Lower lobe of right lung (tissue), 2 donors: ENCODE data around the gene TMEM175. TPM values are rescaled to one million over a fixed set of nuclear protein-coding genes. Genes with fewer than 3 reads are reported as not detected.

ENCODE experiments used
- ATAC-seq, 2 donors: fragments of 200-7000 bp; cut with Tn5 transposase; one replicate each; pipeline ENCODE4 v1.9.1; 2020 to 2022; ENCODE audit warnings: mild to moderate bottlenecking in 2 of 2, moderate library complexity in 2 of 2
- DNase-seq: peaks from one replicate; pipeline ENCODE4 v3.0.0-alpha.2; 2020
- H3K27ac ChIP-seq: fragments of 200-600 bp; one replicate; pipeline ENCODE4 v1.8.0; 2022
- H3K27me3 ChIP-seq: fragments of 200-600 bp; one replicate; pipeline ENCODE4 v1.8.0; 2022; ENCODE audit warnings: low read depth
- H3K36me3 ChIP-seq: fragments of 200-600 bp; one replicate; pipeline ENCODE4 v1.8.0; 2022; ENCODE audit warnings: mild to moderate bottlenecking
- H3K4me1 ChIP-seq: fragments of 200-600 bp; one replicate; pipeline ENCODE4 v1.8.0; 2022
- H3K4me3 ChIP-seq: fragments of 200-600 bp; one replicate; pipeline ENCODE4 v1.8.0; 2022; ENCODE audit warnings: mild to moderate bottlenecking
- H3K9me3 ChIP-seq: fragments of 200-600 bp; one replicate; pipeline ENCODE4 v1.8.0; 2022
- intact Hi-C: fragments of 100-400 bp; cut with DNase I; formaldehyde crosslinking; loops from one replicate; pipeline ENCODE4 v1.11.0; 2022
- total RNA-seq: library from RNA; stranded (reverse); fragmentation: NEBNext Ultra II Directional; extraction: Animal tissue kit (Norgen Biotek cat#: 25700); gene quantifications from one replicate; pipeline ENCODE4 v1.2.1, GENCODE V29; 2021
- TF ChIP-seq, protein P1 (sequence below): fragments of 200-600 bp; IDR thresholded peaks from one replicate; pipeline ENCODE4 v1.8.0; 2022; ENCODE audit warnings: antibody characterized with exemption, mild to moderate bottlenecking
- donor health status: DM: no; HTN: yes; CAD: no; lungs with severe emphysema.

Gene TMEM175
- total RNA-seq, 1 donor from 2014 or later = 45.3 TPM

- no peak overlapping the region for H3K27ac ChIP-seq
- H3K4me1 ChIP-seq = peaks cover 32% of the 10 kb centered on the region
- DNase-seq (no peak), ATAC-seq (no peak)
- H3K27me3 ChIP-seq = no peaks in the 10 kb centered on the region
- H3K36me3 ChIP-seq = peaks cover 18% of the 10 kb centered on the region
- TF ChIP-seq, protein P1, sequence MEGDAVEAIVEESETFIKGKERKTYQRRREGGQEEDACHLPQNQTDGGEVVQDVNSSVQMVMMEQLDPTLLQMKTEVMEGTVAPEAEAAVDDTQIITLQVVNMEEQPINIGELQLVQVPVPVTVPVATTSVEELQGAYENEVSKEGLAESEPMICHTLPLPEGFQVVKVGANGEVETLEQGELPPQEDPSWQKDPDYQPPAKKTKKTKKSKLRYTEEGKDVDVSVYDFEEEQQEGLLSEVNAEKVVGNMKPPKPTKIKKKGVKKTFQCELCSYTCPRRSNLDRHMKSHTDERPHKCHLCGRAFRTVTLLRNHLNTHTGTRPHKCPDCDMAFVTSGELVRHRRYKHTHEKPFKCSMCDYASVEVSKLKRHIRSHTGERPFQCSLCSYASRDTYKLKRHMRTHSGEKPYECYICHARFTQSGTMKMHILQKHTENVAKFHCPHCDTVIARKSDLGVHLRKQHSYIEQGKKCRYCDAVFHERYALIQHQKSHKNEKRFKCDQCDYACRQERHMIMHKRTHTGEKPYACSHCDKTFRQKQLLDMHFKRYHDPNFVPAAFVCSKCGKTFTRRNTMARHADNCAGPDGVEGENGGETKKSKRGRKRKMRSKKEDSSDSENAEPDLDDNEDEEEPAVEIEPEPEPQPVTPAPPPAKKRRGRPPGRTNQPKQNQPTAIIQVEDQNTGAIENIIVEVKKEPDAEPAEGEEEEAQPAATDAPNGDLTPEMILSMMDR = no peak
- no peak overlapping the region for H3K4me3 ChIP-seq
- no peaks in the 10 kb centered on the region for H3K9me3 ChIP-seq
- intact Hi-C loops = no loop called here
Measured at GRCh38 chr4:970046-970745, 37.9 kb downstream of the TMEM175 start.

DNA sequence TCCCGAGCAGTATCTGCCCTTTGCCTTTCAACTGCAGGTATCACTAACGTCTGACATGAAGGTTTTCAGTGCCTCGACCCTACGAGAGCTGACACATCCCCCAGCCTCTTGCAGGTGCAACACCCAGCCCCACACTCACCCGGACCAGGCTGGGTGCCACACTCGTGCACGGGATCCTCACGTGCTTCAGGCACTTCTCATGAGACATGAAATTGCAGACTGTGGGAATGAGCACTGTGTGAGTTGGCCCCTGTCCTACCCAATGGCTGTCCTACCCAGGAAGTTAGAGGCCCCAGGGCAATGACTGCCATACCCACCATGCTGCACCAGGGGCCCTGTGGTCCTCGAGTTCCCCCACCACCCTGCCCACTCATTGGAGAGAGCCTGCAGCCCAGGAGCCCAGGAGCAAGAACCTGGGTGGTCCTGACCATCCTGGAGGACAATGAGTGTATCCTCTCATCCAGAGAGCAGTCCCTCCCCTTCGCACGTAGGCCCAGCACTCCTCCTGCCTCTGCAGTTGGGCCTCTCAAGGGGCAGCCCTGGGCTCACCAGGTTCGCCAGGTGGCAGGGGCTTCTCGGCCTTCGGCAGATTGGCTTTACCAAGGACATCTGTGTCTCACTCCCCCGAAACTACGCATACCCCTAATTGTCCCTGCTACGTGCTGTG is 38.7 kb downstream of the TMEM175 start:
- peaks cover 32% of the 10 kb centered on the region for H3K4me1 ChIP-seq
- H3K27me3 ChIP-seq = no peaks in the 10 kb centered on the region
- TF ChIP-seq, protein P1 = no peak
- H3K36me3 ChIP-seq = peaks cover 10% of the 10 kb centered on the region
- intact Hi-C loops = no loop called here
- H3K9me3 ChIP-seq = no peaks in the 10 kb centered on the region
- H3K4me3 ChIP-seq = no peak overlapping the region
- DNase-seq (no peak), ATAC-seq (no peak)
- H3K27ac ChIP-seq = no peak overlapping the region

GRCh38 chr4:971666-972500 is 39.6 kb downstream of the TMEM175 start:
- intact Hi-C loops = no loop called here
- H3K27me3 ChIP-seq = no peaks in the 10 kb centered on the region
- TF ChIP-seq, protein P1 = no peak
- no peaks in the 10 kb centered on the region for H3K9me3 ChIP-seq
- H3K27ac ChIP-seq = no peak overlapping the region
- H3K36me3 ChIP-seq = peaks cover under 1% of the 10 kb centered on the region
- ATAC-seq (no peak), DNase-seq (no peak)
- H3K4me3 ChIP-seq = peak overlapping the region; percentile 88
- peaks cover 32% of the 10 kb centered on the region for H3K4me1 ChIP-seq

GRCh38 chr4:972651-973424 is 40.6 kb downstream of the TMEM175 start:
- H3K36me3 ChIP-seq = no peaks in the 10 kb centered on the region
- TF ChIP-seq, protein P1 = no peak
- peak overlapping the region; percentile 88 for H3K4me3 ChIP-seq
- ATAC-seq = peak; percentile 25 to 57
- no peaks in the 10 kb centered on the region for H3K27me3 ChIP-seq
- no peaks in the 10 kb centered on the region for H3K9me3 ChIP-seq
- H3K27ac ChIP-seq = no peak overlapping the region
- intact Hi-C loops = no loop called here
- peak; percentile 72 for DNase-seq
- peaks cover 32% of the 10 kb centered on the region for H3K4me1 ChIP-seq
